Measurements from ENCODE around the gene MOGAT1. TPM values are rescaled to one million over a fixed set of nuclear protein-coding genes. Genes with fewer than 3 reads are reported as not detected.
"Not testable (repeated sequence)": the region's sequence is repeated elsewhere in the genome, so short reads cannot be mapped to it uniquely, and the experiment has no call there.

Gene MOGAT1
- total RNA-seq, 1 experiment from 2014 or later, result not detected

GRCh38 chr2:222677981-222678380 is 6.5 kb downstream of the MOGAT1 start:
- no peaks in the 10 kb centered on the region for H3K79me2 ChIP-seq (ENCODE audit: low read length)
- H3K27ac ChIP-seq (ENCODE audit: low read length), result no peak overlapping the region
- no peaks in the 10 kb centered on the region for H3K9me3 ChIP-seq (ENCODE audit: low read length)

GRCh38 chr2:222683805-222684204 is 12.3 kb downstream of the MOGAT1 start:
- Histone ChIP-seq H3K27me3 (ENCODE audit: low read length) (no peaks in the 10 kb centered on the region), H4K20me1 (ENCODE audit: insufficient read depth, low read depth, low read length) (no peaks in the 10 kb centered on the region), H3K9me3 (ENCODE audit: low read length) (no peaks in the 10 kb centered on the region), H3K4me3 (ENCODE audit: low read length) (no peak overlapping the region), H2AFZ (ENCODE audit: low read length) (no peak overlapping the region), H3K4me1 (ENCODE audit: low read length) (no peaks in the 10 kb centered on the region), H3K27ac (ENCODE audit: low read length) (no peak overlapping the region), H3K79me2 (ENCODE audit: low read length) (no peaks in the 10 kb centered on the region), H3K9ac (ENCODE audit: low read length) (no peak overlapping the region), H3K36me3 (ENCODE audit: insufficient read depth, low read length) (no peaks in the 10 kb centered on the region), H3K9me2 (replicated peaks; ENCODE audit: insufficient read depth, low read length) (no peaks in the 10 kb centered on the region), H3K4me2 (ENCODE audit: low read depth, low read length, poor library complexity, severe bottlenecking) (no peak overlapping the region)
- DNase-seq, result no peak

More at GRCh38 chr2:222677981-222678380, 6.5 kb downstream of the MOGAT1 start:
- Histone ChIP-seq H3K36me3 (ENCODE audit: insufficient read depth, low read length) (no peaks in the 10 kb centered on the region), H3K4me2 (ENCODE audit: low read depth, low read length, poor library complexity, severe bottlenecking) (no peak overlapping the region), H2AFZ (ENCODE audit: low read length) (no peak overlapping the region), H3K4me3 (ENCODE audit: low read length) (no peak overlapping the region), H3K9me2 (replicated peaks; ENCODE audit: insufficient read depth, low read length) (no peaks in the 10 kb centered on the region), H3K27me3 (ENCODE audit: low read length) (no peaks in the 10 kb centered on the region), H3K9ac (ENCODE audit: low read length) (no peak overlapping the region), H3K4me1 (ENCODE audit: low read length) (peaks cover 8% of the 10 kb centered on the region), H4K20me1 (ENCODE audit: insufficient read depth, low read depth, low read length) (no peaks in the 10 kb centered on the region)
- DNase-seq, result no peak

GRCh38 chr2:222686086-222686750 is 14.8 kb downstream of the MOGAT1 start:
- H3K27ac ChIP-seq (ENCODE audit: low read length), result no peak overlapping the region
- H3K4me2 ChIP-seq (ENCODE audit: low read depth, low read length, poor library complexity, severe bottlenecking), result no peak overlapping the region
- no peak overlapping the region for H3K9ac ChIP-seq (ENCODE audit: low read length)
- no peak for DNase-seq
- no peaks in the 10 kb centered on the region for H3K36me3 ChIP-seq (ENCODE audit: insufficient read depth, low read length)
- H3K27me3 ChIP-seq (ENCODE audit: low read length), result no peaks in the 10 kb centered on the region
- no peaks in the 10 kb centered on the region for H3K79me2 ChIP-seq (ENCODE audit: low read length)
- no peak overlapping the region for H3K4me3 ChIP-seq (ENCODE audit: low read length)
- H3K9me3 ChIP-seq (ENCODE audit: low read length), result no peaks in the 10 kb centered on the region
- H2AFZ ChIP-seq (ENCODE audit: low read length), result no peak overlapping the region
- no peaks in the 10 kb centered on the region for H3K4me1 ChIP-seq (ENCODE audit: low read length)
- no peaks in the 10 kb centered on the region for H3K9me2 ChIP-seq (replicated peaks; ENCODE audit: insufficient read depth, low read length)
- no peaks in the 10 kb centered on the region for H4K20me1 ChIP-seq (ENCODE audit: insufficient read depth, low read depth, low read length)

GRCh38 chr2:222688917-222689316 is 17.5 kb downstream of the MOGAT1 start:
- Histone ChIP-seq H4K20me1 (ENCODE audit: insufficient read depth, low read depth, low read length) (no peaks in the 10 kb centered on the region), H3K27ac (ENCODE audit: low read length) (no peak overlapping the region), H3K27me3 (ENCODE audit: low read length) (no peaks in the 10 kb centered on the region), H3K4me2 (ENCODE audit: low read depth, low read length, poor library complexity, severe bottlenecking) (no peak overlapping the region), H2AFZ (ENCODE audit: low read length) (no peak overlapping the region), H3K9me3 (ENCODE audit: low read length) (no peaks in the 10 kb centered on the region), H3K9me2 (replicated peaks; ENCODE audit: insufficient read depth, low read length) (no peaks in the 10 kb centered on the region), H3K9ac (ENCODE audit: low read length) (no peak overlapping the region), H3K4me1 (ENCODE audit: low read length) (no peaks in the 10 kb centered on the region), H3K36me3 (ENCODE audit: insufficient read depth, low read length) (no peaks in the 10 kb centered on the region), H3K4me3 (ENCODE audit: low read length) (no peak overlapping the region), H3K79me2 (ENCODE audit: low read length) (no peaks in the 10 kb centered on the region)
- DNase-seq, result no peak

GRCh38 chr2:222689322-222689721 is 17.9 kb downstream of the MOGAT1 start:
- Histone ChIP-seq H3K4me2 (ENCODE audit: low read depth, low read length, poor library complexity, severe bottlenecking) (no peak overlapping the region), H3K4me3 (ENCODE audit: low read length) (no peak overlapping the region), H3K9me3 (ENCODE audit: low read length) (no peaks in the 10 kb centered on the region), H3K79me2 (ENCODE audit: low read length) (no peaks in the 10 kb centered on the region), H3K36me3 (ENCODE audit: insufficient read depth, low read length) (no peaks in the 10 kb centered on the region), H3K27ac (ENCODE audit: low read length) (no peak overlapping the region), H2AFZ (ENCODE audit: low read length) (no peak overlapping the region), H3K27me3 (ENCODE audit: low read length) (no peaks in the 10 kb centered on the region), H3K4me1 (ENCODE audit: low read length) (no peaks in the 10 kb centered on the region), H3K9me2 (replicated peaks; ENCODE audit: insufficient read depth, low read length) (no peaks in the 10 kb centered on the region), H4K20me1 (ENCODE audit: insufficient read depth, low read depth, low read length) (no peaks in the 10 kb centered on the region), H3K9ac (ENCODE audit: low read length) (no peak overlapping the region)
- DNase-seq, result no peak

GRCh38 chr2:222690564-222691200 is 19.2 kb downstream of the MOGAT1 start:
- H4K20me1 ChIP-seq (ENCODE audit: insufficient read depth, low read depth, low read length), result no peaks in the 10 kb centered on the region
- no peak overlapping the region for H3K27ac ChIP-seq (ENCODE audit: low read length)
- no peak overlapping the region for H3K4me3 ChIP-seq (ENCODE audit: low read length)
- H3K27me3 ChIP-seq (ENCODE audit: low read length), result no peaks in the 10 kb centered on the region
- no peak overlapping the region for H3K4me2 ChIP-seq (ENCODE audit: low read depth, low read length, poor library complexity, severe bottlenecking)
- no peaks in the 10 kb centered on the region for H3K9me3 ChIP-seq (ENCODE audit: low read length)
- H3K79me2 ChIP-seq (ENCODE audit: low read length), result no peaks in the 10 kb centered on the region
- no peaks in the 10 kb centered on the region for H3K4me1 ChIP-seq (ENCODE audit: low read length)
- peak; percentile 93 for DNase-seq
- no peaks in the 10 kb centered on the region for H3K9me2 ChIP-seq (replicated peaks; ENCODE audit: insufficient read depth, low read length)
- H3K36me3 ChIP-seq (ENCODE audit: insufficient read depth, low read length), result no peaks in the 10 kb centered on the region
- H3K9ac ChIP-seq (ENCODE audit: low read length), result no peak overlapping the region
- peak overlapping the region; percentile 87; the same call in 1 of the 2 replicates for H2AFZ ChIP-seq (ENCODE audit: low read length)

GRCh38 chr2:222693413-222693812 is 22.0 kb downstream of the MOGAT1 start:
- H4K20me1 ChIP-seq (ENCODE audit: insufficient read depth, low read depth, low read length); DNase-seq; H3K9ac ChIP-seq (ENCODE audit: low read length); H3K79me2 ChIP-seq (ENCODE audit: low read length); H2AFZ ChIP-seq (ENCODE audit: low read length); H3K4me3 ChIP-seq (ENCODE audit: low read length); H3K4me1 ChIP-seq (ENCODE audit: low read length); H3K27ac ChIP-seq (ENCODE audit: low read length); H3K36me3 ChIP-seq (ENCODE audit: insufficient read depth, low read length); H3K9me2 ChIP-seq (replicated peaks; ENCODE audit: insufficient read depth, low read length); H3K4me2 ChIP-seq (ENCODE audit: low read depth, low read length, poor library complexity, severe bottlenecking); H3K27me3 ChIP-seq (ENCODE audit: low read length); H3K9me3 ChIP-seq (ENCODE audit: low read length): not testable (repeated sequence)

- H3K4me1 ChIP-seq (ENCODE audit: low read length), result no peaks in the 10 kb centered on the region
- no peaks in the 10 kb centered on the region for H3K9me3 ChIP-seq (ENCODE audit: low read length)
- no peak overlapping the region for H3K27ac ChIP-seq (ENCODE audit: low read length)
- no peak overlapping the region for H3K4me3 ChIP-seq (ENCODE audit: low read length)
- DNase-seq, result peak; percentile 51
- no peaks in the 10 kb centered on the region for H3K27me3 ChIP-seq (ENCODE audit: low read length)
- H3K9ac ChIP-seq (ENCODE audit: low read length), result no peak overlapping the region
- no peak overlapping the region for H3K4me2 ChIP-seq (ENCODE audit: low read depth, low read length, poor library complexity, severe bottlenecking)
- H2AFZ ChIP-seq (ENCODE audit: low read length), result no peak overlapping the region
- H3K36me3 ChIP-seq (ENCODE audit: insufficient read depth, low read length), result no peaks in the 10 kb centered on the region
- H4K20me1 ChIP-seq (ENCODE audit: insufficient read depth, low read depth, low read length), result no peaks in the 10 kb centered on the region
- no peaks in the 10 kb centered on the region for H3K79me2 ChIP-seq (ENCODE audit: low read length)
- H3K9me2 ChIP-seq (replicated peaks; ENCODE audit: insufficient read depth, low read length), result no peaks in the 10 kb centered on the region
Measured at GRCh38 chr2:222693837-222694236, 22.4 kb downstream of the MOGAT1 start.

Data from Karpas-422 (cell line).